Trophoblast cell (in vitro differentiated cells and primary cell): Measurements from ENCODE around the gene PLA2G12B.
"Not testable (repeated sequence)": the region's sequence is repeated elsewhere in the genome, so short reads cannot be mapped to it uniquely, and the experiment has no call there.

Source experiments
- DNase-seq, 2 donors: peaks; one replicate each; pipeline ENCODE4 v3.0.0-alpha.2; 2016
- H2AFZ ChIP-seq: 2 replicates; pipeline ENCODE4 v1.6.1; 2013; ENCODE audit warnings: low read length, moderate library complexity, mild to moderate bottlenecking; ENCODE audit not compliant: insufficient read depth, poor library complexity
- H2AK5ac ChIP-seq: 2 replicates; pipeline ENCODE4 v1.6.1; 2013; ENCODE audit warnings: mild to moderate bottlenecking, low read length
- H2BK120ac ChIP-seq: 2 replicates; pipeline ENCODE4 v1.6.1; 2013; ENCODE audit warnings: low read length, mild to moderate bottlenecking, moderate library complexity; ENCODE audit not compliant: insufficient read depth, poor library complexity
- H2BK12ac ChIP-seq: 2 replicates; pipeline ENCODE4 v1.6.1; 2013; ENCODE audit warnings: mild to moderate bottlenecking, low read length, moderate library complexity
- H2BK5ac ChIP-seq: 2 replicates; pipeline ENCODE4 v1.6.1; 2013; ENCODE audit warnings: low read length, low read depth, moderate library complexity, mild to moderate bottlenecking; ENCODE audit not compliant: poor library complexity
- H3K14ac ChIP-seq: 2 replicates; pipeline ENCODE4 v1.6.1; 2013; ENCODE audit warnings: mild to moderate bottlenecking, low read length
- H3K18ac ChIP-seq: 2 replicates; pipeline ENCODE4 v1.6.1; 2013; ENCODE audit warnings: mild to moderate bottlenecking, low read length
- H3K23ac ChIP-seq: 2 replicates; pipeline ENCODE4 v1.6.1; 2013; ENCODE audit warnings: low read length
- H3K27ac ChIP-seq: 2 replicates; pipeline ENCODE4 v1.5.1; 2013; ENCODE audit warnings: low read depth, mild to moderate bottlenecking, inconsistent platforms, low read length, moderate library complexity
- H3K27me3 ChIP-seq: 2 replicates; pipeline ENCODE4 v1.6.1; 2013; ENCODE audit warnings: inconsistent platforms, mild to moderate bottlenecking, low read length, moderate library complexity; ENCODE audit not compliant: insufficient read depth
- H3K36me3 ChIP-seq, 2 experiments: 1 replicate in 1 of 2; 2 replicates in 1 of 2; pipeline ENCODE4 v1.6.1; 2013; ENCODE audit warnings: low read length in 2 of 2, mild to moderate bottlenecking in 2 of 2, moderate library complexity in 1 of 2; ENCODE audit not compliant: insufficient read depth in 2 of 2, control insufficient read depth in 1 of 2
- H3K4ac ChIP-seq: 2 replicates; pipeline ENCODE4 v1.6.1; 2013; ENCODE audit warnings: low read depth, mild to moderate bottlenecking, low read length, moderate library complexity
- H3K4me1 ChIP-seq, 2 experiments: 1 replicate in 1 of 2; 2 replicates in 1 of 2; pipeline ENCODE4 v1.6.1; 2013; ENCODE audit warnings: low read length in 2 of 2, mild to moderate bottlenecking in 2 of 2, moderate library complexity in 1 of 2; ENCODE audit not compliant: insufficient read depth in 2 of 2, control insufficient read depth in 1 of 2
- H3K4me2 ChIP-seq: 2 replicates; pipeline ENCODE4 v1.6.1; 2013; ENCODE audit warnings: inconsistent platforms, mild to moderate bottlenecking, low read length, moderate library complexity
- H3K4me3 ChIP-seq: 2 replicates; pipeline ENCODE4 v1.5.1; 2013; ENCODE audit warnings: mild to moderate bottlenecking, low read depth, low read length, inconsistent platforms
- H3K79me1 ChIP-seq: one replicate; pipeline ENCODE4 v1.6.1; 2013; ENCODE audit warnings: low read length
- H3K79me2 ChIP-seq: 2 replicates; pipeline ENCODE4 v1.6.1; 2013; ENCODE audit warnings: low read length, mild to moderate bottlenecking; ENCODE audit not compliant: control insufficient read depth, insufficient read depth, poor library complexity
- H3K9ac ChIP-seq: 2 replicates; pipeline ENCODE4 v1.6.1; 2013; ENCODE audit warnings: mild to moderate bottlenecking, low read length
- H3K9me3 ChIP-seq: 2 replicates; pipeline ENCODE4 v1.6.1; 2013; ENCODE audit warnings: low read depth, mild to moderate bottlenecking, control low read depth, inconsistent platforms, low read length; ENCODE audit not compliant: insufficient read depth
- H4K12ac ChIP-seq: 2 replicates; pipeline ENCODE4 v1.6.1; 2013; ENCODE audit warnings: low read depth, mild to moderate bottlenecking, low read length, moderate library complexity
- H4K8ac ChIP-seq: 2 replicates; pipeline ENCODE4 v1.6.1; 2013; ENCODE audit warnings: low read depth, mild to moderate bottlenecking, low read length, moderate library complexity
- H4K91ac ChIP-seq: one replicate; pipeline ENCODE4 v1.6.1; 2013; ENCODE audit warnings: low read depth, mild to moderate bottlenecking, low read length, moderate library complexity
- WGBS: extraction: QIAGEN DNeasy Blood & Tissue Kit; methylation state at CpG from one replicate; pipeline ENCODE4 v1.1.7; 2013; ENCODE audit warnings: missing lambda C conversion rate; ENCODE audit not compliant: insufficient read length, insufficient coverage; ENCODE audit errors: extremely low coverage; 5-methylcytosine and 5-hydroxymethylcytosine counted together

PLA2G12B gene

GRCh38 chr10:72906446-72906845 is 48.2 kb downstream of the PLA2G12B start:
- Histone ChIP-seq H3K36me3 (no peaks in the 10 kb centered on the region), H3K9ac (no peak overlapping the region), H3K9me3 (no peaks in the 10 kb centered on the region), H3K27ac (no peak overlapping the region), H3K79me2 (no peaks in the 10 kb centered on the region), H3K4ac (no peak overlapping the region), H3K4me3 (no peak overlapping the region), H2BK5ac (no peak overlapping the region), H2AFZ (no peak overlapping the region), H3K18ac (no peak overlapping the region), H2AK5ac (no peak overlapping the region), H3K79me1 (no peaks in the 10 kb centered on the region), H3K4me1 (no peaks in the 10 kb centered on the region), H3K4me2 (no peak overlapping the region), H3K27me3 (no peaks in the 10 kb centered on the region), H4K12ac (no peak overlapping the region), H3K23ac (no peak overlapping the region), H2BK120ac (no peak overlapping the region), H4K8ac (no peak overlapping the region), H3K14ac (no peak overlapping the region), H4K91ac (no peak overlapping the region), H2BK12ac (no peak overlapping the region)
- WGBS, result no CpG with 5 or more reads among the region's 6 CpGs
- DNase-seq, result no peak

- Histone ChIP-seq H3K79me2 (no peaks in the 10 kb centered on the region), H3K79me1 (no peaks in the 10 kb centered on the region), H2BK5ac (no peak overlapping the region), H3K9ac (no peak overlapping the region), H3K4me2 (no peak overlapping the region), H2AK5ac (no peak overlapping the region), H3K4me1 (no peaks in the 10 kb centered on the region), H3K18ac (no peak overlapping the region), H3K23ac (no peak overlapping the region), H3K4me3 (no peak overlapping the region), H3K9me3 (no peaks in the 10 kb centered on the region), H4K91ac (no peak overlapping the region), H3K4ac (no peak overlapping the region), H4K12ac (no peak overlapping the region), H4K8ac (no peak overlapping the region), H2BK12ac (no peak overlapping the region), H3K27ac (no peak overlapping the region), H2BK120ac (no peak overlapping the region), H2AFZ (no peak overlapping the region), H3K14ac (no peak overlapping the region), H3K27me3 (peaks cover 3% of the 10 kb centered on the region), H3K36me3 (no peaks in the 10 kb centered on the region)
- no peak for DNase-seq
- WGBS, result no CpG with 5 or more reads among the region's 3 CpGs
These were observed 49.8 kb downstream of the PLA2G12B start for GRCh38 chr10:72904806-72905205.

- H3K14ac ChIP-seq, H3K9me3 ChIP-seq, H3K4me3 ChIP-seq, H4K12ac ChIP-seq, H3K4me2 ChIP-seq, H2AFZ ChIP-seq, H3K36me3 ChIP-seq, H3K4me1 ChIP-seq, H3K9ac ChIP-seq, H4K8ac ChIP-seq, H3K79me1 ChIP-seq, H3K27ac ChIP-seq, DNase-seq, H3K27me3 ChIP-seq, H3K4ac ChIP-seq, H2BK5ac ChIP-seq, H2BK12ac ChIP-seq, H4K91ac ChIP-seq, H3K79me2 ChIP-seq, H3K18ac ChIP-seq, H2BK120ac ChIP-seq, H3K23ac ChIP-seq, H2AK5ac ChIP-seq: not testable (repeated sequence)
- no CpG with 5 or more reads among the region's 15 CpGs for WGBS
These were observed 50.6 kb downstream of the PLA2G12B start for GRCh38 chr10:72903941-72904446.

GRCh38 chr10:72899545-72899944 is 55.1 kb downstream of the PLA2G12B start:
- Histone ChIP-seq H3K36me3 (no peaks in the 10 kb centered on the region), H2BK12ac (no peak overlapping the region), H3K18ac (no peak overlapping the region), H4K91ac (no peak overlapping the region), H3K9ac (no peak overlapping the region), H3K79me2 (no peaks in the 10 kb centered on the region), H4K8ac (no peak overlapping the region), H3K27me3 (peaks cover 3% of the 10 kb centered on the region), H2AK5ac (no peak overlapping the region), H2BK120ac (no peak overlapping the region), H3K9me3 (no peaks in the 10 kb centered on the region), H3K4me3 (no peak overlapping the region), H3K4ac (no peak overlapping the region), H3K23ac (no peak overlapping the region), H3K4me1 (no peaks in the 10 kb centered on the region), H3K27ac (no peak overlapping the region), H3K79me1 (no peaks in the 10 kb centered on the region), H4K12ac (no peak overlapping the region), H2BK5ac (no peak overlapping the region), H2AFZ (no peak overlapping the region), H3K4me2 (no peak overlapping the region), H3K14ac (no peak overlapping the region)
- no peak for DNase-seq
- no CpG with 5 or more reads among the region's 1 CpG for whole genome bisulfite sequencing
